GM12864 (cell line): ENCODE measurements around the gene KIF15.

Experiments
- DNase-seq: peaks from one replicate; pipeline ENCODE4 v3.0.0-alpha.2; 2011; ENCODE audit warnings: low read depth
- H3K4me3 ChIP-seq: 2 replicates; pipeline ENCODE4 v1.5.1; 2011; ENCODE audit warnings: mild to moderate bottlenecking, low read depth, low read length, control low read depth
- CTCF ChIP-seq: IDR thresholded peaks from 2 replicates; pipeline ENCODE4 v1.5.1; 2011; ENCODE audit warnings: low read depth, mild to moderate bottlenecking, moderate library complexity, low read length, control low read depth, inconsistent platforms; ENCODE audit errors: missing control alignments

KIF15 gene

GRCh38 chr3:44880284-44880683 is 118.7 kb downstream of the KIF15 start:
- no peak overlapping the region for H3K4me3 ChIP-seq
- DNase-seq: no peak
- no peak for TF ChIP-seq CTCF

- no peak for DNase-seq
- H3K4me3 ChIP-seq: no peak overlapping the region
- TF ChIP-seq CTCF: peak; percentile 7
Measured at GRCh38 chr3:44883213-44883955, 121.8 kb downstream of the KIF15 start.

- no peak overlapping the region for H3K4me3 ChIP-seq
- no peak for DNase-seq
- TF ChIP-seq CTCF: no peak
Measured at GRCh38 chr3:44883999-44884431, 122.4 kb downstream of the KIF15 start.

GRCh38 chr3:44885618-44886017 is 124.0 kb downstream of the KIF15 start:
- TF ChIP-seq CTCF: no peak
- no peak for DNase-seq
- H3K4me3 ChIP-seq: no peak overlapping the region

GRCh38 chr3:44886561-44886960 is 125.0 kb downstream of the KIF15 start:
- no peak for TF ChIP-seq CTCF
- H3K4me3 ChIP-seq: no peak overlapping the region
- no peak for DNase-seq

GRCh38 chr3:44887101-44887500 is 125.5 kb downstream of the KIF15 start:
- no peak for TF ChIP-seq CTCF
- H3K4me3 ChIP-seq: no peak overlapping the region
- no peak for DNase-seq

- no peak for DNase-seq
- no peak for TF ChIP-seq CTCF
- no peak overlapping the region for H3K4me3 ChIP-seq
Measured at GRCh38 chr3:44890258-44890657, 128.7 kb downstream of the KIF15 start.
